CD4-positive, alpha-beta T cell treated with Interleukin-6 for 4 hours (primary cell): Measurements from ENCODE around the gene GSDMA.
"Not testable (repeated sequence)": the region's sequence is repeated elsewhere in the genome, so short reads cannot be mapped to it uniquely, and the experiment has no call there.

Source experiments
- DNase-seq: peaks from one replicate; pipeline ENCODE4 v3.0.0-alpha.2; 2020; ENCODE audit warnings: mixed read lengths

GSDMA gene

DNA sequence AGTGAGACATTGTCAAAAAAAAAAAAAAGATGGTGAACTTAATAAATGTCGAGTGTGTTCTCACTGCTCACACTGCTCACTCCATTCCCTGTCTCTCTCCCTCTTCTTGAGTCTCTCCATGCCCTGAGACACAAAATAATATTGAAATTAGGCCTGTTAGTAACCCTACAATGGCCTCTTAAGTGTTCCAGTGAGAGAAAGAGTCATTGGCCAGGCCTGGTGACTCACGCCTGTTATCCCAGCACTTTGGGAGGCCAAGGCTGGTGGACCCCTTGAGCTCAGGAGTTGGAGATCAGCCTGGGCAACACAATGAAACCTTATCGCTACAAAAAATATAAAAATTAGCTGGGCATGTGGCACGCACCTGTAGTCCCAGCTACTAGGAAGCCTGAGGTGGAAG, 36.3 kb downstream of the GSDMA start:
- no peak for DNase-seq

DNA sequence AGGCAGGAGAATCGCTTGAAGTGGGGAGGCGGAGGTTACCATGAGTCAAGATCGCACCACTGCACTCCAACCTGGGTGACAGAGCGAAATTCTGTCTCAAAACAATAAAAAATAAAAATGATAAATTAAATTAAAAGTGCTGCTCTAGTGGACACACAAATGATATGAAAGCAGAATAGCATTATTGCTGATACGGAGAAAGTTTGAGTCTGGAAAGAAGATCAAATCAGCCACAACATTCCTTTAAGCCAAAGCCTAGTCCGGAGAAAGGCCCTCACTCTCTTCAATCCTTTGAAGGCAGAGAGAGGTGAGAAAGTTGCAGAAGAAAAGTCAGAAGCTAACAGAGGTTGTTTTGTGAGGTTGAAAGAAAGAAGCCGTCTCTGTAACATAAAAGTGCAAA, 37.4 kb downstream of the GSDMA start:
- DNase-seq, result no peak

DNA sequence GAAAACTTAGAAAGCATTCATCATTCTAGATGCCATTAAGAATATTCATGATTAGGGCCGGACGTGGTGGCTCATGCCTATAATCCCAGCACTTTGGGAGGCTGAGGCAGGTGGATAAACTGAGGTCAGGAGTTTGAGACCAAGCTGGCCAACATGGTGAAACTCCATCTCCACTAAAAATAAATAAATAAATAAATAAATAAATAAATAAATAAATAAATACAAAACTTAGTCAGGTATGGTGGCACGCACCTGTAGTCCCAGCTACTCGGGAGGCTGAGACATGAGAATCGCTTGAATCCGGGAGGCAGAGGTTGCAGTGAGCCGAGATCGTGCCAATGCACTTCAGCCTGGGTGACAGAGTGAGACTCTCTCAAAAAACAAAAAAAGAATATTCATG, 38.5 kb downstream of the GSDMA start:
- not testable (repeated sequence) for DNase-seq

DNA sequence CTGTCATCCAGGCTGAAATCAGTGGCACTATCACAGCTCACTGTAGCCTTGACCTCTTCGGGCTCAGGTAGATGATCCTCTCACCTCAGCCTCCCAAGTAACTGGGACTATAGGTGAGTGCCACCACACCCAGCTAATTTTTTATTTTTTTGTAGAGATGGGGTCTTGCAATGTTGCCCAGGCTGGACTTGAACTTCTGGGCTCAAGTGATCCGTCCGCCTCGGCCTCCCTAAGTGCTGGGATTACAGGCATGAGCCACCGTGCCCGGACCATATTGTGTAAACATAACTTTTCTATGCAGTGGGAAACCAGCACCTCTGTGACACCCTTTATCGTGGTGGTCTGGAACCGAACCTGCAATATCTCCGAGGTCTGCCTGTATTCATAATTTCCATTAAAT, 41.3 kb downstream of the GSDMA start:
- DNase-seq, result no peak

DNA sequence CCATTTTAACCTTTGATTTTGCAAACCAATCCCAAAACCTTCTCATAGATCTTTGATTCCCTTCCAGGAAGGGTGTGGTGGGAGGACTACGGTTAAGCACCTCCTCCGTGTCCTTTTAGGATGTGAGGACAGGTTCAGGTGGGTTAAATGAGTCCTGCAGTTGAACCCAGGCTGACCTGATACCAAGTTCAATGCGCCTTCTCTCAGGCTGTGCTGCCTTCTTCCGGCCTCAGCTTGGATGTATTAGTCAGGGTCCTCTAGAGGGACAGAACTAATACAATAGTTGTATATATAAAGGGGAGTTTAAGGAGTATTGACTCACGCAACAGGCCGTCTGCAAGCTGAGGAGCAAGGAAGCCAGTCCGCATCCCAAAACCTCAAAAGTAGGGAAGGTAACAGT, 41.9 kb downstream of the GSDMA start:
- DNase-seq, result no peak

DNA sequence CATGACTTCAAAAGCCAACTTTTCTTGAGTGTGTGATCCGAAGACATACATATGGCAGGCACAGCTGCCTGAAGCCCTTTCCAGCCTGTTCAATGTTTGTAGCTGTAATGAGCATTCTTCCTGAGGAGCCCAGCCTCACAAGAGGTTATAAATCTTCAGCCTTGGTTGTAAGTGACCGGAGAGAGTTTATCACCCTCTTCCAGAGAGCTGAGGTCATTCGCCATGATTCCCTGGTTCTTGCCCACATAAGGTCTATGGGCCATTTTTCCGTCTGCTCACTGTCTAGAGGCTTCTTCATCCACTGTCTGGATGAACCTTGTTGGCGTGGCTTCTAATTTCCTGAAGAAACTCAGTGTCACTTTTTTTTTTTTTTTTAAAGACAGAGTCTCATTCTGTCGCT, 42.7 kb downstream of the GSDMA start:
- no peak for DNase-seq

DNA sequence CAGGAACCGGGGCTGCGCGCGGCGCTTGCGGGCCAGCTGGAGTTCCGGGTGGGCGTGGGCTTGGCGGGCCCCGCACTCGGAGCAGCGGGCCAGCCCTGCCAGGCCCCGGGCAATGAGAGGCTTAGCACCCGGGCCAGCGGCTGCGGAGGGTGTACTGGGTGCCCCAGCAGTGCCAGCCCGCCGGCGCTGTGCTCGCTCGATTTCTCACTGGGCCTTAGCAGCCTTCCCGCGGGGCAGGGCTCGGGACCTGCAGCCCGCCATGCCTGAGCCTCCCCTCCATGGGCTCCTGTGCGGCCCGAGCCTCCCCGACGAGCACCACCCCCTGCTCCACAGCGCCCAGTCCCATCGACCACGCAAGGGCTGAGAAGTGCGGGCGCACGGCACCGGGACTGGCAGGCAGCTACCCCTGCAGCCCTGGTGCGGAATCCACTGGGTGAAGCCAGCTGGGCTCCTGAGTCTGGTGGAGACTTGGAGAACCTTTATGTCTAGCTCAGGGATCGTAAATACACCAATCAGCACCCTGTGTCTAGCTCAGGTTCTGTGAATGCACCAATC, 48.2 kb downstream of the GSDMA start:
- DNase-seq, result not testable (repeated sequence)

DNA sequence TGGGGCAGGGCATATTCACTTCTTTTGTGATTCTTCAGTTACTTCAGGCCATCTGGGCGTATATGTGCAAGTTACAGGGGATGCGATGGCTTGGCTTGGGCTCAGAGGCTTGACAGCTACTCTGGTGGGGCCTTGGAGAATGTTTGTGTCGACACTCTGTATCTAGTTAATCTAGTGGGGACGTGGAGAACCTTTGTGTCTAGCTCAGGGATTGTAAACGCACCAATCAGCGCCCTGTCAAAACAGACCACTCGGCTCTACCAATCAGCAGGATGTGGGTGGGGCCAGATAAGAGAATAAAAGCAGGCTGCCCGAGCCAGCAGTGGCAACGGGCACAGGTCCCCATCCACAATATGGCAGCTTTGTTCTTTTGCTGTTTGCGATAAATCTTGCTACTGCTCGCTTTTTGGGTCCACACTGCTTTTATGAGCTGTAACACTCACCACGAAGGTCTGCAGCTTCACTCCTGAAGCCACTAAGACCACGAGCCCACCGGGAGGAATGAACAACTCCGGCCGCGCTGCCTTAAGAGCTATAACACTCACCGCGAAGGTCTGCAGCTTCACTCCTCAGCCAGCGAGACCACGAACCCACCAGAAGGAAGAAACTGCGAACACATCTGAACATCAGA, 49.3 kb downstream of the GSDMA start:
- not testable (repeated sequence) for DNase-seq

DNA sequence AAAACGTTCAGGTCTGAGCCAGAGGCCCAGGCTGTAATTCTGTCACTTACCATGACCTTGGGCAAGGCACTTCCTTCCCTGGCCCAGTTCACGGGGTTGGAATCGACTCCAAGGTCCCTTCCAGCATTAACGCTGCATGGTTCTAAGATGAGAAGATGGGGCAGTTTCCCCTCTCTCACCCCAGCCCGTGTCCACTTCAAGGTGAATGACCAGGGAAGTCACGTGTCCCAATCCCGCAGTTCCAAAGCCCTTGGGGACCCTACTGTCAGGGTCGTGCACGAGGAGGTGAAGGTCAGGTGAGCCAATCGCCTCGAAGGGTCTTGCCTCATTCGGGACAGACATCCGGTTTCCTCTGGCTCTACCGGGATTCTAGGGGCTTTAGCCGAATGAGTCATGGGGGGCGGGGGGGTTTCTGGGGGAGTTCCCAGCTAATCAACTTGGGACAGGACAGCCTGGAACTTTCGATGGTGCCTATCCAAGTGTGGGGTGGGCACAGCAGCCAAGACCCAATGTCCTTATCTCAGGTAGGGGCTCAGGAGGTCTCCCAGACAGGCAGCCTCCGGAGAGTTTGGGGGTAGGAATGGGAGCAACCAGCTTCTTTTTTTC, 51.7 kb downstream of the GSDMA start:
- no peak for DNase-seq

DNA sequence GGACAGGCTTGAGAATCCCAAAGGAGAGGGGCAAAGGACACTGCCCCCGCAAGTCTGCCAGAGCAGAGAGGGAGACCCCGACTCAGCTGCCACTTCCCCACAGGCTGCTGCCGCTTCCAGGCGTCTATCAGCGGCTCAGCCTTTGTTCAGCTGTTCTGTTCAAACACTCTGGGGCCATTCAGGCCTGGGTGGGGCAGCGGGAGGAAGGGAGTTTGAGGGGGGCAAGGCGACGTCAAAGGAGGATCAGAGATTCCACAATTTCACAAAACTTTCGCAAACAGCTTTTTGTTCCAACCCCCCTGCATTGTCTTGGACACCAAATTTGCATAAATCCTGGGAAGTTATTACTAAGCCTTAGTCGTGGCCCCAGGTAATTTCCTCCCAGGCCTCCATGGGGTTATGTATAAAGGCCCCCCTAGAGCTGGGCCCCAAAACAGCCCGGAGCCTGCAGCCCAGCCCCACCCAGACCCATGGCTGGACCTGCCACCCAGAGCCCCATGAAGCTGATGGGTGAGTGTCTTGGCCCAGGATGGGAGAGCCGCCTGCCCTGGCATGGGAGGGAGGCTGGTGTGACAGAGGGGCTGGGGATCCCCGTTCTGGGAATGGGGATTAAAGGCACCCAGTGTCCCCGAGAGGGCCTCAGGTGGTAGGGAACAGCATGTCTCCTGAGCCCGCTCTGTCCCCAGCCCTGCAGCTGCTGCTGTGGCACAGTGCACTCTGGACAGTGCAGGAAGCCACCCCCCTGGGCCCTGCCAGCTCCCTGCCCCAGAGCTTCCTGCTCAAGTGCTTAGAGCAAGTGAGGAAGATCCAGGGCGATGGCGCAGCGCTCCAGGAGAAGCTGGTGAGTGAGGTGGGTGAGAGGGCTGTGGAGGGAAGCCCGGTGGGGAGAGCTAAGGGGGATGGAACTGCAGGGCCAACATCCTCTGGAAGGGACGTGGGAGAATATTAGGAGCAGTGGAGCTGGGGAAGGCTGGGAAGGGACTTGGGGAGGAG, 52.5 kb downstream of the GSDMA start, which contains the start of gene CSF3:
CSF3 (plus strand) TSS at position 436 of the 993 bp plus-strand sequence; CDS start at position 471, 35 bp downstream.
- DNase-seq, result no peak

DNA sequence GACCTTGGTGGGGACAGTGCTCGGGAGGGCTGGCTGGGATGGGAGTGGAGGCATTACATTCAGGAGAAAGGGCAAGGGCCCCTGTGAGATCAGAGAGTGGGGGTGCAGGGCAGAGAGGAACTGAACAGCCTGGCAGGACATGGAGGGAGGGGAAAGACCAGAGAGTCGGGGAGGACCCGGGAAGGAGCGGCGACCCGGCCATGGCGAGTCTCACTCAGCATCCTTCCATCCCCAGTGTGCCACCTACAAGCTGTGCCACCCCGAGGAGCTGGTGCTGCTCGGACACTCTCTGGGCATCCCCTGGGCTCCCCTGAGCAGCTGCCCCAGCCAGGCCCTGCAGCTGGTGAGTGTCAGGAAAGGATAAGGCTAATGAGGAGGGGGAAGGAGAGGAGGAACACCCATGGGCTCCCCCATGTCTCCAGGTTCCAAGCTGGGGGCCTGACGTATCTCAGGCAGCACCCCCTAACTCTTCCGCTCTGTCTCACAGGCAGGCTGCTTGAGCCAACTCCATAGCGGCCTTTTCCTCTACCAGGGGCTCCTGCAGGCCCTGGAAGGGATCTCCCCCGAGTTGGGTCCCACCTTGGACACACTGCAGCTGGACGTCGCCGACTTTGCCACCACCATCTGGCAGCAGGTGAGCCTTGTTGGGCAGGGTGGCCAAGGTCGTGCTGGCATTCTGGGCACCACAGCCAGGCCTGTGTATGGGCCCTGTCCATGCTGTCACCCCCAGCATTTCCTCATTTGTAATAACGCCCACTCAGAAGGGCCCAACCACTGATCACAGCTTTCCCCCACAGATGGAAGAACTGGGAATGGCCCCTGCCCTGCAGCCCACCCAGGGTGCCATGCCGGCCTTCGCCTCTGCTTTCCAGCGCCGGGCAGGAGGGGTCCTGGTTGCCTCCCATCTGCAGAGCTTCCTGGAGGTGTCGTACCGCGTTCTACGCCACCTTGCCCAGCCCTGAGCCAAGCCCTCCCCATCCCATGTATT, 53.5 kb downstream of the GSDMA start:
- DNase-seq, result no peak

DNA sequence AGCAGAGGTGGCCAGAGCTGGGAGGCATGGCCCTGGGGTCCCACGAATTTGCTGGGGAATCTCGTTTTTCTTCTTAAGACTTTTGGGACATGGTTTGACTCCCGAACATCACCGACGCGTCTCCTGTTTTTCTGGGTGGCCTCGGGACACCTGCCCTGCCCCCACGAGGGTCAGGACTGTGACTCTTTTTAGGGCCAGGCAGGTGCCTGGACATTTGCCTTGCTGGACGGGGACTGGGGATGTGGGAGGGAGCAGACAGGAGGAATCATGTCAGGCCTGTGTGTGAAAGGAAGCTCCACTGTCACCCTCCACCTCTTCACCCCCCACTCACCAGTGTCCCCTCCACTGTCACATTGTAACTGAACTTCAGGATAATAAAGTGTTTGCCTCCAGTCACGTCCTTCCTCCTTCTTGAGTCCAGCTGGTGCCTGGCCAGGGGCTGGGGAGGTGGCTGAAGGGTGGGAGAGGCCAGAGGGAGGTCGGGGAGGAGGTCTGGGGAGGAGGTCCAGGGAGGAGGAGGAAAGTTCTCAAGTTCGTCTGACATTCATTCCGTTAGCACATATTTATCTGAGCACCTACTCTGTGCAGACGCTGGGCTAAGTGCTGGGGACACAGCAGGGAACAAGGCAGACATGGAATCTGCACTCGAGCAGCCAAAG, 54.7 kb downstream of the GSDMA start:
- no peak for DNase-seq

DNA sequence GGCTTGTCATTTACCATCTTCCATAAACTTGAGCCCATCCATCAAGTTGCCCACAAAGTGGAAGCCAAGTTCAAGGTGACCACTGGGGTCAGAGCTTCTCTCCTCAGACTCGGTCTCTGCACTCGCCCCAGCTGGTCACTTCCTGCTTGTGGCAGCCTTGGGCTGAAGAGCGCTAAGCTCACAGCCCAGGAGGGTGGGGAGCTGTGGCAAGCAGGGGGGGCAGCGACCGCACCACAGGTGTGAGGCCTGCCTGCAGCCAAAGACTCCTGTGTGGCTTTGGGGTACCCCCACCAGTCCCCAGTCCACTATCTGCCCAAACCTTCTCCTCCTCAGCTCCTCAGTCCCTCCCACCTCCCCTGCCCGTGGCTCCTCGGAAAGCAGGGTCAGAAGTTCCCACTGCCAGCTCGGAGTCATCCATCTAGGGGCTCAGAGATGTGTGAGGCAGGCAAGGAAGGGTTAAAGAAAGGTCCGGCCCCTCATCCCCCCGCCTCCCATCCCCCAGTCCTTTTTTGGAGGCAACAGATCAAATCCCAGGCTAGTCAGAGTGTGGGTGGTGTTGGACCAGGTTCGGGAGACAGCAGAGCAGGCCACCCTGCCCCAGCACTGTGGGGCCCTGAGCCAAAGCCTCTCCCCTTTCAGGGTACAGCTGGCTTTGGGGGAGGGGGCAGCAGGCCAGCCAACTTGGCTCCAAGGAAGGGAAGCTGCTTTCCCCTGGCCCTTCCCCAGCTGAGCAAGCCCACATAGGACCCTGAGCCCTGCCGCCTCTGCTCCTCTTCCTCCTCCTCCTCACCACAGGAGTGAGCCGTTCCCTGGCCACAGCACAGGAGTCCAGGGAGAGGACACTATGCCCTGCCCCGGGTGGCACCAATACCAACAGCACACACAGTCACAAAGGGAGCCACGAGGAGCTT, 55.7 kb downstream of the GSDMA start:
- DNase-seq, result no peak

DNA sequence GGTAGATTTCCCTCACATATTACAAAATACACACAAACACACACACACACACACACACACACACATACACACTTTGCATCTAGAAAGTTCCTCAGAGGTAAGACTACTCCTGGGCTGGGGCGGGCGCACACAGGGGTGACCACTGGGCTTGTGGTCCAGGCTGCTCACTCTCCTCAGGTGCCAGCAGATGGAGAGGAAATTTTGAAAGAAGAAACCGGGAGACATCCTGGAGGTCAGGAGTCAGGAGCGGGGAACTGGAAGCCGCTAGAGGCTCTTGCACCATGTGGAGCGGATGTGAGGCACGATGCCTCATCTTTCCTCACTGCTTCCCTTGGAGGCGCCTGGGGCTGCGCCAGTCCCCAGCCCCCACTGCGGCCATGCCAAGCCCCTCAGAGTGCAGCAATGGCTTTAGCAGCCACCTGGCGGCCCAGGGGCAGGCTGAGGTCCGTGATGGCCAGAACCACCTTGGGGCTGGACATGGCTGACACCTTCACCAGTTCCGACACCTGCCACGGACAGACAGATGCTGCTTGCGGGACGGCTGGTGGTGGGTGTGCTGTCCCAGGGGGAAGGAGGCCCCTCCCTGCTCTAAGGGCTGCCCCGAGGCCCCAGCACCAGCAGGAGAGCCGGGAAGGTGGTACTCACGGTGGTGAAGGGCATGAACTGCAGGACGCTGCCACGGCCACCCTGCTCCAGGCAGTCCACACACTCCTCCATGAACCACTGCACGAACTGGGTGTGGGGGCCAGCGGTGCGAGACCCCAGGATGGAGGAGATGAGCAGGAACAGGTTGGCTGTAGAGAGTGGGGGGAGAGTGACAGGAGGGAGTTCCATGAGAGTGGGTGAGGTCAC, 56.6 kb downstream of the GSDMA start:
- no peak for DNase-seq

DNA sequence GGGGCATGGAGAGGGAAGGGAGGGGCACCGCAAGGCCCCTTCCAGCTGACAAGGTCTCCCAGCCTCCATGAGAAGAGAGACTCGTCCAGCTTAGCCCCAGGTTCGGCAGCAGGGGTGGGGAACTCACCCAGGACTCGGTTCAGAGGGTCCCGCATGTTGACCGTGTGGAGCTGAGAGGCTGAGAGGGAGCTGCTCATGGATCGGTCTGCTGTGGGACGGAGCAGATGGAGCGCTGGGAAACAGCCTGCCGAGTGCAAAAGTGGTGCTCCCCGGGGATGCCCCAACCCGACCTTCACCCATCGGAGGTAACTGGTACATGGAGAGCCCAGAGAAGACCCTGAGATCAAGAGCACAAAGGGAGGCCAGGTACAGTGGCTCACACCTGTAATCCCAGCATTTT, 57.3 kb downstream of the GSDMA start:
- DNase-seq, result no peak

DNA sequence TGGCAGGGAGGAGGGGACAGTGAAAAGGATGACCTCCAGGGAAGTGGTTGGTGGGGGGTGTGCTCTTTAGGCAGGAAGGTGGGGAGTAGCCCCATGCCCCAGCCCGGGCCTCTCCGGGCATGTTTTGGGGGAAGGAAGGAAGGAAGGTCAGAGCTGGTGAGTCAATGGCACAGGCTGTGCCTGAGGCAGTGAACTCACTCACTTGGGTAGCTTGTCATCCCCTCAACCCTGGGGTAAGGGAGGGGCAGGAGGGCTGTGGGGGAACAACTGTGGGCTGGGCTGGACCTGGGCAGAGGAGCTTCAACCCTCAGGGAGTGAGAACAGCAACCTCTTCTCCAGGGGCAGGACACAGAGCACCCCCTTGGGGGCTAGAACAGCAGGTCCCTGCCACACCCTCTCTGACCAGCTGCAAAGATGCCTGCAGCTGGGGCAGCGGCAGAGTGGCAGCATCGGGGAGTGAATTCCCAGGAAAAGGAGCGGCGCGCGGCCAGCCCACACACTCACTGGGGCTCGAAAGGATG, 58.7 kb downstream of the GSDMA start:
- no peak for DNase-seq

DNA sequence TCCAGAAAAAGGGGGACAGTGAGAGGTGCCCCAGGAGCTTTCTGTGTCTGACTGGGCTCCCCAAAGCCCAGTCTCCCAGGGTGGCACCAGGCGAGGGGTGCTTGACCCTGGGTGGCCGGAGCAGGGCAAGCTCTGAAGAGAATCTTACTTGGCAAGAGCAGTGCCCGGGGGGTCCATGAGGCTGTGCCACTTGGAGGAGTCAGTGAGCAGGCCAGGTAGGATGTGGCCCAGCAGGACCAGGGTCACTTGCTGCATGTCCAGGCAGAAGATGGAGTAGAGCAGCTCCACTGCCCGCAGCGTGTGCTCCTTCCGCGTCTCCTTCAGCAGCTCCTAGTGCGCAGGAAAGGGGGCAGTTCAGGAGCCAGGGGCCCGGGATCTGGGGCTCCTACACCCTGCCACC, 59.7 kb downstream of the GSDMA start:
- no peak for DNase-seq

DNA sequence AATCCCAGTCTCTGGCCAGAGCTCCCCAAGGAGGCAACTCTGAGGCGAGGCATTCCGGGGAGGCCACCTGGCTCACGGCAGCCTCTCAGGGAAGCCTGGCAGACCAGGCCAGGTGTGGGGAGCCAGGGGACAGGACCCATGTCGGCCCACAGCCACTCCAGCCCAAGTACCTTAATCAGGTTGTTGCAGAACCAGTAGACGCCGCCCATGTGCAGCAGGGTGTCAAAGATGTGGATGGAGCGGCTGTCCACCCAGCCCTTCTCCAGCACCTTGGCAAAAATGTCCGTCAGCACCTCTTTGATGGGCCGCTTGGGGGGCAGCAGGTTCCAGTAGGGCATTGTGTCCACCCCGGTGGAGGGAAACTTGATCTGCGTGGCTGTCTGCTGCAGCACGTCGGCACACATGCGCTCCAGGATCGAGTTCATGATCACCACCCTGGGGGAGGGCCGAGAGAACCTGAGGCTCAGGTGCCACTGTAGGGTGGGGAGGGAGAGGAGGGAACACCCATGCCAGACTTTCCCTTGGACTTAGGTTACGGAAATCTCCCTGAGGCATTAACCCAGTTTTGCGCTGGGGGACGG, 60.2 kb downstream of the GSDMA start:
- no peak for DNase-seq
